GM18909 (cell line): ENCODE data around the gene TSPY4.
"Not testable (repeated sequence)": the region's sequence is repeated elsewhere in the genome, so short reads cannot be mapped to it uniquely, and the experiment has no call there.

ENCODE experiments used
- ATAC-seq: cut with Tn5 transposase; IDR thresholded peaks from one replicate; pipeline ENCODE4 v1.9.1; 2021; ENCODE audit warnings: mild to moderate bottlenecking; ENCODE audit not compliant: unreplicated experiment, poor library complexity

The TSPY4 gene, protein sequence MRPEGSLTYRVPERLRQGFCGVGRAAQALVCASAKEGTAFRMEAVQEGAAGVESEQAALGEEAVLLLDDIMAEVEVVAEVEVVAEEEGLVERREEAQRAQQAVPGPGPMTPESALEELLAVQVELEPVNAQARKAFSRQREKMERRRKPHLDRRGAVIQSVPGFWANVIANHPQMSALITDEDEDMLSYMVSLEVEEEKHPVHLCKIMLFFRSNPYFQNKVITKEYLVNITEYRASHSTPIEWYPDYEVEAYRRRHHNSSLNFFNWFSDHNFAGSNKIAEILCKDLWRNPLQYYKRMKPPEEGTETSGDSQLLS

GRCh38 chrY:9337164-9337563 lies at the start of gene TSPY4:
TSPY4 (plus strand) TSS chrY:9337464; CDS start chrY:9337510, 46 bp downstream.
- not testable (repeated sequence) for ATAC-seq

DNA sequence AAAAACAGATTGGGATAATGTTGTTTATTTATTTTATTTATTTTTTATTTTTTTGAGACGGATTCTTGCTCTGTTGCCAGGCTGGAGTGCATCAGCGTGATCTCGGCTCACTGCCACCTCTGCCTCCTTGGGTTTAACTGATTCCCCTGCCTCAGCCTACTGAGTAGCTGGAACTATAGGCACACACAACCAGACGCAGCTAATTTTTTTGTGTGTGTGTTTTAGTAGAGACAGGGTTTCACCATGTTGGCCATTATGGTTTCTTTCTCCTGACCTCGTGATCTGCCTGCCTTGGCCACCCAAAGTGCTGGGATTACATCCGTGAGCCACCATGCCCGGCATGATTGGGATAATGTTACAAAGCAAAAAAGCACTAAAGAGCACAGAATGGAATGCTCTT lies 16.3 kb upstream of the TSPY4 start:
- ATAC-seq, result no peak

DNA sequence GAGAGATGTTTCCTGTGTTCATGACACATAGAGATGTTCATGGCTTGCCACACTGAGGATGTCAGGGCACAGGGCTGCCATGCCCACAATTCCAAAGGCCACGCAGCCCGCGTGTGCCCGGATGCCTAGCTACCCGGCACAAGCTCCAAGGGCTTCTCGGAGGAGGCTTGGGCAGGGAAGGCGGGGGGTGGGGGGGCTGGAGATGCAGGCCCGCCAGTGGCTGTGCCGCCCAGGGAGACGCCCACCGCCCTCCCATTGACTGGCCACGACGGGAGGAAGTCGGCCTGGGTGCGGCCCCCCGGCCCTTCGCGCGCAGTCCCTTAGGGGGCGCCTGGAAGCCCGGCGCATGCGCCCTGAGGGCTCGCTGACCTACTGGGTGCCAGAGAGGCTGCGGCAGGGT lies 20.2 kb downstream of the TSPY4 start, which contains the start of gene TSPY8:
Gene TSPY8, plus strand, starts transcription at position 301 of the 400 bp plus-strand sequence. Its CDS starts 46 bp downstream, at position 347.
- not testable (repeated sequence) for ATAC-seq
